NOMO-1 (cell line): ENCODE data around the gene FAF2.
A peak's percentile ranks its signal among the peaks of the same experiment; 100 is the strongest.
"Not testable (repeated sequence)": the region's sequence is repeated elsewhere in the genome, so short reads cannot be mapped to it uniquely, and the experiment has no call there.

Experiments
- DNase-seq, 2 experiments: peaks; one replicate each; lab custom pipeline; 2025; ENCODE audit not compliant: unreplicated experiment in 2 of 2; lab: John Stamatoyannopoulos, UW

Gene FAF2

GRCh38 chr5:176447978-176448608 is at the start of gene FAF2:
Gene FAF2 (plus strand): TSS chr5:176448385. CDS start chr5:176448408, 23 bp downstream.
- DNase-seq, result peak; percentile 99 to 100

GRCh38 chr5:176400382-176401156 is 47.6 kb upstream of the FAF2 start:
- no peak for DNase-seq

GRCh38 chr5:176401281-176402205 is 46.6 kb upstream of the FAF2 start:
- no peak for DNase-seq

GRCh38 chr5:176405656-176406435 is 42.3 kb upstream of the FAF2 start:
- DNase-seq, result no peak

- DNase-seq, result no peak
Measured at GRCh38 chr5:176406436-176407052, 41.6 kb upstream of the FAF2 start.

- no peak for DNase-seq
Measured at GRCh38 chr5:176407456-176408251, 40.5 kb upstream of the FAF2 start.

- not testable (repeated sequence) for DNase-seq
Measured at GRCh38 chr5:176408252-176408573, 40.0 kb upstream of the FAF2 start.

GRCh38 chr5:176408590-176408989 is 39.6 kb upstream of the FAF2 start:
- DNase-seq, result no peak

GRCh38 chr5:176409765-176410164 is 38.4 kb upstream of the FAF2 start:
- no peak for DNase-seq

GRCh38 chr5:176410486-176411180 is 37.6 kb upstream of the FAF2 start:
- no peak for DNase-seq

GRCh38 chr5:176412517-176413254 is 35.5 kb upstream of the FAF2 start:
- no peak for DNase-seq

GRCh38 chr5:176413255-176413565 is 35.0 kb upstream of the FAF2 start:
- no peak for DNase-seq

GRCh38 chr5:176413709-176414191 is 34.4 kb upstream of the FAF2 start:
- no peak for DNase-seq

GRCh38 chr5:176414704-176415103 is 33.5 kb upstream of the FAF2 start:
- no peak for DNase-seq

- DNase-seq, result no peak
Measured at GRCh38 chr5:176415240-176415951, 32.8 kb upstream of the FAF2 start.

GRCh38 chr5:176415952-176416924 is 31.9 kb upstream of the FAF2 start, which contains the start of gene CLTB:
Gene CLTB (minus strand): TSS chr5:176416539. CDS start chr5:176416363, 176 bp downstream.
- peak; percentile 81 to 92 for DNase-seq
